Thyroid gland (tissue), 4 donors: ENCODE data around the gene SPON1. TPM values are rescaled to one million over a fixed set of nuclear protein-coding genes. Genes with fewer than 3 reads are reported as not detected.

ENCODE experiments used
- DNase-seq, 2 donors: peaks; one replicate each; pipeline ENCODE4 v3.0.0-alpha.2; 2019
- H3K27ac ChIP-seq, 3 donors: fragments of 200-600 bp; sonication (generic); 1 replicate in 2 of 3; 2 replicates in 1 of 3; pipeline ENCODE4 v1.5.1; 2016 to 2019; ENCODE audit warnings: mild to moderate bottlenecking in 1 of 3, moderate library complexity in 1 of 3
- H3K27me3 ChIP-seq: fragments of 200-600 bp; sonication (generic); one replicate; pipeline ENCODE4 v1.5.1; 2019
- H3K36me3 ChIP-seq, 2 donors: fragments of 200-600 bp; sonication (generic); one replicate each; pipeline ENCODE4 v1.5.1; 2016 to 2019
- H3K4me1 ChIP-seq, 2 donors: fragments of 200-600 bp; sonication (generic); one replicate each; pipeline ENCODE4 v1.5.1; 2017 to 2019
- H3K4me3 ChIP-seq, 3 donors: fragments of 200-600 bp; sonication (generic); replicated peaks in 1 of 3; 1 replicate in 2 of 3; 2 replicates in 1 of 3; pipeline ENCODE4 v1.5.1; 2016; ENCODE audit warnings: mild to moderate bottlenecking in 1 of 3
- H3K9me3 ChIP-seq: fragments of 200-600 bp; sonication (generic); one replicate; pipeline ENCODE4 v1.5.1; 2017
- POLR2A ChIP-seq, 2 donors: fragments of 450-650 bp; IDR thresholded peaks; one replicate each; pipeline ENCODE4 v1.6.1; 2017; ENCODE audit warnings: antibody characterized with exemption in 2 of 2, mild to moderate bottlenecking in 2 of 2, moderate library complexity in 1 of 2
- whole genome bisulfite sequencing, 2 donors: methylation state at CpG; one replicate each; pipeline ENCODE4 v1.1.5; 2017; 5-methylcytosine and 5-hydroxymethylcytosine counted together
- intact Hi-C: fragments of 100-400 bp; cut with DNase I; formaldehyde crosslinking; loops from one replicate; pipeline ENCODE4 v1.15.1; 2023
- total RNA-seq, 4 donors: library from RNA; depleted of rRNA; stranded (reverse); fragments of >200 nt; gene quantifications; one replicate each; pipeline ENCODE4 v1.2.3, GENCODE V29; 2016
- TF ChIP-seq, protein P1 (sequence below), 6 experiments: fragments of 200-600 bp in 3 of 6; fragments of 450-650 bp in 3 of 6; sonication (generic) in 3 of 6; IDR thresholded peaks; one replicate each; pipeline ENCODE4 v1.5.1; 2016 to 2019; ENCODE audit warnings: antibody characterized with exemption in 6 of 6, mild to moderate bottlenecking in 2 of 6, inconsistent platforms in 1 of 6, moderate library complexity in 1 of 6

The SPON1 gene
- total RNA-seq, 4 donors from 2014 or later, result 7.3 to 14.9 (median 10.9) TPM

DNA sequence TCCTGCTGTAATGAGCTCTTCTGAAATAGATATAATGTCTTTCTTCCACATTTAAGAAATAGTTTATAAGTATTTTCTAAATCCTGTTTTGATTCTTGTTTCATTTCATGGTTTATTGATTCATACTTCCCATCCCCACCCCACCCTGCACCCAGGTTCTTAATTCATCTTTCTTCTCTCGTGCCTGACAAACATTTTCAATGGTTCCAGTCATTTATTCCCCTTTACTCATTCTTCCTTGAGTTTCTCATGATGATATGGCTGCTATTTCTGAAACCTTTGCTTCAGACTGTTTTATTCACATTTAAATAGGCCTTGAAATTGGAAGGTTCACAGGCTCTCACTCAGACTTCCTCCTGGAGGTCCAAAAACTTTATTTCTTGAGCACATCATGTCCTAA lies 142.9 kb downstream of the SPON1 start:
- TF ChIP-seq, protein P1, sequence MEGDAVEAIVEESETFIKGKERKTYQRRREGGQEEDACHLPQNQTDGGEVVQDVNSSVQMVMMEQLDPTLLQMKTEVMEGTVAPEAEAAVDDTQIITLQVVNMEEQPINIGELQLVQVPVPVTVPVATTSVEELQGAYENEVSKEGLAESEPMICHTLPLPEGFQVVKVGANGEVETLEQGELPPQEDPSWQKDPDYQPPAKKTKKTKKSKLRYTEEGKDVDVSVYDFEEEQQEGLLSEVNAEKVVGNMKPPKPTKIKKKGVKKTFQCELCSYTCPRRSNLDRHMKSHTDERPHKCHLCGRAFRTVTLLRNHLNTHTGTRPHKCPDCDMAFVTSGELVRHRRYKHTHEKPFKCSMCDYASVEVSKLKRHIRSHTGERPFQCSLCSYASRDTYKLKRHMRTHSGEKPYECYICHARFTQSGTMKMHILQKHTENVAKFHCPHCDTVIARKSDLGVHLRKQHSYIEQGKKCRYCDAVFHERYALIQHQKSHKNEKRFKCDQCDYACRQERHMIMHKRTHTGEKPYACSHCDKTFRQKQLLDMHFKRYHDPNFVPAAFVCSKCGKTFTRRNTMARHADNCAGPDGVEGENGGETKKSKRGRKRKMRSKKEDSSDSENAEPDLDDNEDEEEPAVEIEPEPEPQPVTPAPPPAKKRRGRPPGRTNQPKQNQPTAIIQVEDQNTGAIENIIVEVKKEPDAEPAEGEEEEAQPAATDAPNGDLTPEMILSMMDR (IDR thresholded peaks at IDR 0.05), result no peak
- no peak for TF ChIP-seq POLR2A (IDR thresholded peaks at IDR 0.05)
- Histone ChIP-seq H3K4me1 (no peaks in the 10 kb centered on the region), H3K27ac (no peak overlapping the region), H3K36me3 (no peaks in the 10 kb centered on the region), H3K27me3 (no peaks in the 10 kb centered on the region), H3K9me3 (no peaks in the 10 kb centered on the region), H3K4me3 (no peak overlapping the region)
- WGBS, 2 donors, result 85 to 87% methylated on average over 1 of the region's 1 CpG
- no peak for DNase-seq
- intact Hi-C loops, result no loop called here

DNA sequence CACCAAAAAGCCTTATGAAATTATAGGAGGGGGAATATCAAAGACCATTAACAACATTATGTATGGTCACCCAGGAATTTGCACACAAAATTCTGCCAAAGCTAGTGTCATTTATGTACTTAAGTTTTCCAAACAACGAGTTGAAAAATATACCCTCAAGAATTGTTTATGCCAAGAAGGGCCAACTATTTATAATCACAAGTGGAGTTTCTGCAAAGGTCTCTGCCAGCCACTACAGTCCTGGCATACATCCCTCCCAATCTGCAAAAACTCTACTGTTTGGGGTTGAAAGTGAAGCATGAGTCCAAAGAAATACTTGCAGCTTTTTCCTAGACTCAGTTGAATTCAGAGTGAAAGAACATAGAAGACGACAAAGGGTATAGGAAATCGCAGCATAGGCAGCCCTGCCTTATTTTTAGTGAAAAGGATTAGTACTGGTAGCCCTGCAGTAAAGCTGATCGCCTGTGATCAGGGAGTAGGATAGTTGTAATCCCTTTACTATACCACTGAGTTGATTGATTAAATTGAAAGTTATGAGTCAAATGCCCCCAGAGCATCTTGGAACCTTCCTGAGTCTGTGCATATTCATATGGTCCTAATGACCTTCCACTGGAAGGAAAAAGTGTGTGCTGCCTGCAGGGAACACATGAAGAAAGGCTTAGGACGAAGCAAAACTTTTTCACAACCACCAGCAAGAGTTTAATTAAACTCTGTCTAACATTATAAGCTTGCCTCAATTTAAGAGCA lies 144.0 kb downstream of the SPON1 start:
- no peak overlapping the region for H3K27ac ChIP-seq
- H3K9me3 ChIP-seq, result no peaks in the 10 kb centered on the region
- no peaks in the 10 kb centered on the region for H3K27me3 ChIP-seq
- intact Hi-C loops, result no loop called here
- TF ChIP-seq, protein P1 (IDR thresholded peaks at IDR 0.05), result no peak
- TF ChIP-seq POLR2A (IDR thresholded peaks at IDR 0.05), result no peak
- H3K36me3 ChIP-seq, result no peaks in the 10 kb centered on the region
- H3K4me1 ChIP-seq, result no peaks in the 10 kb centered on the region
- DNase-seq, result no peak
- no peak overlapping the region for H3K4me3 ChIP-seq
- 63 to 67% methylated on average over 5 of the region's 5 CpGs for WGBS, 2 donors

DNA sequence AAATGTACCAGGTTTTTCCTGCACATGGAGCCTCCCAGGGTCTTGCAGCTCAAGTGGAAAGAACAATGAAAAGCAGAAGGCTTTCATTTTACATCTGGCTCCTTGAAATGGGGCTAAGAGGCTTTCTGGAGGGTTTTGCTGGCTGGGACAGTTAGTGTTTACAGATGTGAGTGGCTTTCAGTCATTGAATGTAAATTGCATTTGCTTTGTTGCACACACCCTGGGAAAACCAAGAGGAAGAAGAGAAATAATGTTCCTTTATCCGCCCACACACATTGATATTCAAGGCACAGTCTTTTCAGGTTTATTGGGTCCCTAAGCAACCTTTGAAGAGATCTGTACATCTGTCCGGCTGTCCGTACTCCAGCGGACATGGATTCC lies 144.5 kb downstream of the SPON1 start:
- TF ChIP-seq, protein P1 (IDR thresholded peaks at IDR 0.05), result no peak
- no peak for TF ChIP-seq POLR2A (IDR thresholded peaks at IDR 0.05)
- intact Hi-C loops, result no loop called here
- WGBS, 2 donors, result 69 to 70% methylated on average over 4 of the region's 4 CpGs

DNA sequence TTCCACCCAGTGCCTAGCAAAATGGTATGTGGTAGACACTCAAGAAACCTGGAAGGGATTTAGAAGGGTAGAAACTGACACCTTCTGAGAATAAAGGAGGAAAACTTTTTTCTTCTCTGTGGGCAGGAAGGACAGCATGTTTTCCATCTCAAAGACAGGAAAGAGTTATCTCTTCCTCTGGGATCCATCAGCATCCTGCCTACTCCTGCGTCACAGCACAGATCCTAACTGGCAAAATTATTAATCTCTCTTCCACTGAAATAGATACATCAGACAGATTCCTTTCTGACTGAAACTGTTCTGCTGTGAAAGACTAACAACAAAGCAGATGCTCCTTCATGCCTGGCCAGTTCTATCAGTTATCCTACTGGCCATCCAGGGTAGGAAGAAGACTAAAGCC lies 147.2 kb downstream of the SPON1 start:
- H3K27ac ChIP-seq, result no peak overlapping the region

More for the DNA sequence above, 144.5 kb downstream of the SPON1 start:
- H3K4me1 ChIP-seq, result no peaks in the 10 kb centered on the region
- no peaks in the 10 kb centered on the region for H3K27me3 ChIP-seq
- no peak overlapping the region for H3K27ac ChIP-seq
- no peak overlapping the region for H3K4me3 ChIP-seq
- DNase-seq, result no peak
- no peaks in the 10 kb centered on the region for H3K9me3 ChIP-seq
- no peaks in the 10 kb centered on the region for H3K36me3 ChIP-seq

DNA sequence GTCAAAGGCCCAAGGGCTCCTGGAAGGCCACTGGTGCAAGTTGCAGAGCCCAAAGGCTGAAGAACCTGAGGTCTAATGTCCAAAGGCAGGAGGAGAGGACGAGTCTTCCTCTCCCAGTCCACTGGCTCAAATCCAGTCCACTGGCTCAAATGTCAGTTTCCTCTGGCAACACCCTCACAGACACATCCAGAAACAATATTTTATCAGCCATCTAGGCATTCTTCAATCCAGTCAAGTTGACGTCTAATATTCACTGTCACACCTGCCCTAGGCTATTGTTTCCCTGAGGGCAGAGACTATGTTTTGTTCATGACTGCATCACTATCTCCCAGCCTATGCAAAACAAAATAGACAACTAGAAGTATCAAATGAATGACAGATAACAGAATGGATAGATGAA lies 148.1 kb downstream of the SPON1 start:
- H3K27ac ChIP-seq, result no peak overlapping the region
- H3K4me1 ChIP-seq, result no peaks in the 10 kb centered on the region
- intact Hi-C loops, result no loop called here
- H3K36me3 ChIP-seq, result no peaks in the 10 kb centered on the region
- no peaks in the 10 kb centered on the region for H3K9me3 ChIP-seq
- H3K4me3 ChIP-seq, result no peak overlapping the region
- TF ChIP-seq, protein P1 (IDR thresholded peaks at IDR 0.05), result no peak
- TF ChIP-seq POLR2A (IDR thresholded peaks at IDR 0.05), result no peak
- WGBS, 2 donors, result 70 to 72% methylated on average over 2 of the region's 2 CpGs
- DNase-seq, result no peak
- H3K27me3 ChIP-seq, result no peaks in the 10 kb centered on the region

More for the DNA sequence above, 147.2 kb downstream of the SPON1 start:
- no peaks in the 10 kb centered on the region for H3K27me3 ChIP-seq
- 74 to 82% methylated on average over 1 of the region's 1 CpG for WGBS, 2 donors
- no peak for DNase-seq
- TF ChIP-seq, protein P1 (IDR thresholded peaks at IDR 0.05), result no peak
- no peak for TF ChIP-seq POLR2A (IDR thresholded peaks at IDR 0.05)
- no peaks in the 10 kb centered on the region for H3K9me3 ChIP-seq
- no peaks in the 10 kb centered on the region for H3K4me1 ChIP-seq
- intact Hi-C loops, result no loop called here
- H3K36me3 ChIP-seq, result no peaks in the 10 kb centered on the region
- no peak overlapping the region for H3K4me3 ChIP-seq
